Erythroblast (primary cell): ENCODE measurements around the gene NSF.
"Not testable (repeated sequence)": the region's sequence is repeated elsewhere in the genome, so short reads cannot be mapped to it uniquely, and the experiment has no call there.

Source experiments
- GATA1 ChIP-seq: IDR thresholded peaks from 2 replicates; pipeline ENCODE4 v1.6.1; 2011; ENCODE audit warnings: low read depth, mild to moderate bottlenecking, control low read depth, low read length, moderate library complexity
- POLR2A ChIP-seq: IDR thresholded peaks from 2 replicates; pipeline ENCODE4 v1.6.1; 2011; ENCODE audit warnings: mild to moderate bottlenecking, low read length

- not testable (repeated sequence) for TF ChIP-seq POLR2A, GATA1
Measured at GRCh38 chr17:46590157-46591146, at the start of gene NSF.
